ENCODE measurements around the gene NDUFB5. TPM values are rescaled to one million over a fixed set of nuclear protein-coding genes. Genes with fewer than 3 reads are reported as not detected.

Gene NDUFB5
- total RNA-seq, 1 donor = 117 TPM

GRCh38 chr3:179606534-179607085 is 2.0 kb downstream of the NDUFB5 start:
- TF ChIP-seq CTCF (IDR thresholded peaks at IDR 0.05; ENCODE audit: insufficient read depth, low read depth, low read length) = no peak
- H3K4me3 ChIP-seq (ENCODE audit: low read depth, low read length) = no peak overlapping the region
- DNase-seq (ENCODE audit: low read depth) = peak; percentile 5

- no peak for DNase-seq (ENCODE audit: low read depth)
- H3K4me3 ChIP-seq (ENCODE audit: low read depth, low read length) = no peak overlapping the region
- TF ChIP-seq CTCF (IDR thresholded peaks at IDR 0.05; ENCODE audit: insufficient read depth, low read depth, low read length) = no peak
Observed at GRCh38 chr3:179608931-179609720, 4.5 kb downstream of the NDUFB5 start.

GRCh38 chr3:179610066-179610465 is 5.5 kb downstream of the NDUFB5 start:
- DNase-seq (ENCODE audit: low read depth) = no peak
- TF ChIP-seq CTCF (IDR thresholded peaks at IDR 0.05; ENCODE audit: insufficient read depth, low read depth, low read length) = no peak
- H3K4me3 ChIP-seq (ENCODE audit: low read depth, low read length) = no peak overlapping the region

GRCh38 chr3:179613807-179614206 is 9.2 kb downstream of the NDUFB5 start:
- DNase-seq (ENCODE audit: low read depth) = peak; percentile 66
- no peak for TF ChIP-seq CTCF (IDR thresholded peaks at IDR 0.05; ENCODE audit: insufficient read depth, low read depth, low read length)
- no peak overlapping the region for H3K4me3 ChIP-seq (ENCODE audit: low read depth, low read length)

- H3K4me3 ChIP-seq (ENCODE audit: low read depth, low read length) = no peak overlapping the region
- no peak for TF ChIP-seq CTCF (IDR thresholded peaks at IDR 0.05; ENCODE audit: insufficient read depth, low read depth, low read length)
- DNase-seq (ENCODE audit: low read depth) = peak; percentile 60
Observed at GRCh38 chr3:179615458-179616173, 11.0 kb downstream of the NDUFB5 start.

GRCh38 chr3:179622023-179622422 is 17.4 kb downstream of the NDUFB5 start:
- no peak for TF ChIP-seq CTCF (IDR thresholded peaks at IDR 0.05; ENCODE audit: insufficient read depth, low read depth, low read length)
- DNase-seq (ENCODE audit: low read depth) = no peak

More at GRCh38 chr3:179622023-179622422, 17.4 kb downstream of the NDUFB5 start:
- no peak overlapping the region for H3K4me3 ChIP-seq (ENCODE audit: low read depth, low read length)
